Inflammatory macrophage treated with lipopolysaccharide for 1 hour (primary cell): ENCODE data around the gene CDK16.
A peak's percentile ranks its signal among the peaks of the same experiment; 100 is the strongest.
"Not testable (repeated sequence)": the region's sequence is repeated elsewhere in the genome, so short reads cannot be mapped to it uniquely, and the experiment has no call there.

ENCODE experiments used
- DNase-seq, 2 donors: peaks; one replicate each; pipeline ENCODE4 v3.0.0-alpha.2; 2020 to 2022

The CDK16 gene

DNA sequence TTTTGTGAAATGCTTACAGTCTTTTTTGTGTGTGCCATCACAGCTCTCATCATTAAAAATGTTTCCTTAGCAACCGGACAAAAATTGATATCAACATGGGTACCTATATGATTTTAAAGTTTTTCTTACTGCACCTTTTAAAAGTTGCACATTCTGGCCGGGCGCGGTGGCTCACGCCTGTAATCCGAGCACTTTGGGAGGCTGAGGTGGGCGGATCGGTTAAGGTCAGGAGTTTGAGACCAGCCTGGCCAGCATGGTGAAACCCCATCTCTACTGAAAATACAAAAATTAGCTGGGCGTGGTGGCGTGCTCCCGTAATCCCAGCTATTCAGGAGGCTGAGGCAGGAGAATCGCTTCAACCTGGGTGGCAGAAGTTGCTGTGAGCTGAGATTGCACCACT lies 39.1 kb downstream of the CDK16 start:
- not testable (repeated sequence) for DNase-seq

DNA sequence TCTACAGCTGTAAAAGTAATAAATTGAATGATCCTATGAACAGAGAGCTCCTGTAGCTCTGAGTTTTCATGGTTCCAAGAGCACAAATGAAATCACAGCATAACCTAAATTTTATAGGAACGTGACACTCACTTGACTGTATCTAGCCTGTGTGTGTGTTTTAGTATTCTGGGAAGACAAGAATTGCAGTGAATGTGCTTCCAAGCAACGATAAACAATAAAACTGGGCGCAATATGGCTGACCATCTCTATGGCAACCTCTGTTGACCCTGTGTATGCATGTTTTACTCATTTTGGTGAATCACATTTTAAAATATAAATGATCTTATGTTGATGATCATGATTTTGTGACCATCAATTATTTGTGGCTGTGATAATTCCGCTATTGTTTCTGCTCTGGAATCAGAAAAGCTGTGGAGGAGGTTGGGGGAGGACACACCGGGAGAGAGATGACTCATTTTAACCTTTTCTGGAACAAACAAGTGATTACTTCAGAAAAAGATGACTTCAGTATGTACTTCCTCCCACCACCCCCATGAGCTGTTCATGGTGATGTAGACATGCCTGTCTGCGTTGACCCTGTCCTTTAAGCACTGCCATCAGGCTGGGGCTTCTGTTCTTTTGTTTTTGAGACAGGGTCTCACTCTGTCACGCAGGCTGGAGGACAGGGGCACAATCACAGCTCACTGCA lies 46.1 kb downstream of the CDK16 start:
- peak; percentile 48 to 70 for DNase-seq

DNA sequence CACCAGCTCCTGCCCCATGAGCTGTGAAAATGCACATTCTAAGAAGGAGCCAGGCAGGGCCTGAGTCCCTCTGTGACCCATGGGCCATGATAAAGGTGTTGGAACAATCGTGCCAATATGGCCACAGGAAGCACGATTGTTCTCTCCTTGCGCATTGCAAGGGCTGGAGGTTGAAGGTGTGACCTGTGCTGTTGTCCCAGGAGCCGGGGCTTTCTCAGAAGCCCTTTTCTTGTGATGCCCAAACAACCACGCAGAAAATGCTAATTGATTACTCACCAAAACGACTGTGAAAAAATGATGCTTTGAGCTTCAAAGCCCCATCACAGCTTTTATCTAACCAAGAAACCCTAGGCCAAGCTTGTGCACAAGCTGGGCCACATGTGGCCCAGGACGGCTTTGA lies 48.2 kb downstream of the CDK16 start:
- DNase-seq, result no peak

DNA sequence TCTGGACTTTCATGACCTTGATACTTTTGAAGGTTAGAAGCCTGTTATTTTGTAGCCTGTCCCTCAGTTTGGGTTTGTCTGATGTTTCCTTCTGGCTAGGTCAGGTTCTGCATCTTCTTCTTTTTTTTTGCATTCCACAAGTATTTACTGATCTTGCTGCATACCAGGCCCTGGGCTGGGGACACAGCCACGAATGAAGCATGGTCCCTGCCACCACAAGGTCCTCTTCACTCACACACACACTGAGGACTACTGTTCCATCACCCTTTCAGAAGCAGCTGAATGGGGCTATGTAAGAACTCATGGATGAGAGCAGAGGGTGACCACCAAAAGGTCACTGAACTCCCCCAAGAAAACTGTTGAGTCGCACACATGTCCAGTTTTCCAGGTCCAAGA lies 53.5 kb downstream of the CDK16 start:
- DNase-seq, result no peak

DNA sequence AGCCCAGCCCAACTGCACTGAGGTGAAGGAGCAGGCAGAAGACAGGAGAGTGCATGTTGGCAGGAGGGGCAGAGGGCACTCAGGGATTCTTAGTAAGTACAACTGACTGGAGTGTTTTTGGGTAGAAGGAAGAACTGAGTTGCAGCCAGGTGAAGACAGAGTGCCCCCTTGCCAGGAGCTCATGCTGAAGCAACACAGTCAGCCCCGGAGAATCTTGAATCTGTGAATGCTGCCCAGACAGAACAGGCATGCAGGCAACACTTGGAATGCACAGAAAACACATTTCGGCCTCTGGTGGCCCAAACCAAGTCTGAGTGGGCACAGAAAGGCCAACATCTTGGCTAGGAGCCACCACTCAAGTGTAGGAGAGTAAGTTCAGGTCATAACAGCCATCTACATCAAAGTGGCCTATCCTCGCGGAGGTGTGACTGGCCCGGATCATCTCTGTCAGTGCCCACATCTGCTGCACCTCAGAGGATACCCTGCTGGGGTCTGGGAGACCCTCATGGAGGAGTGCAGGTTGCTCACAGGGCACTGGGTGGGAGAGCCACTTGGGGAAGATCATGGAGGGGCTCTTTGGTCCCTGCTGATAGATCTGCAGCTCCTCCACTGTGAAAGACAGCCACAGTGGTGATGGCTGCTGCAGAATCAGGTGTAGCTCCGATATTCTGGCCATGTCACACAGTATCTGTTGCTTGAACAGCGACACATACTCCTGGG lies 54.7 kb downstream of the CDK16 start:
- no peak for DNase-seq

DNA sequence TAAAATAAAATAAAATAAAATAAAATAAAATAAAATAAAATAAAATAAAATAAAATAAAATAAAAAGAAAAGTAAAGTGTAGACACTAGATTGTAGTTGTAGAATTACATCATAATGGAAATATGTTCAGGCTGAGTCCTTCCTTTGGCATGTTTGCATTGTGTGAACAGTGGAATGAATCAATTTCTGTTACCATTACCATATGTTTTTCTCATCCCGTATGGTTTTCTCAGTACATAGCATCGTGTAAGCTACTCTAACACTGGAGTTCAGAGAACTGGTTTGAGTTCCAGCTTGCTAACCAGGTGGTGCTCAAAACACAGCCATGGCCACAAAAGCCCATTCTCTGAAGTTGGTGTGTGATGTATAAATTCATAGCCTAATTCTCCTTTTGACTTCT lies 60.2 kb downstream of the CDK16 start:
- DNase-seq, result no peak
